PC-3 (cell line): ENCODE results near the gene CD1D. TPM values are rescaled to one million over a fixed set of nuclear protein-coding genes. Genes with fewer than 3 reads are reported as not detected.
A peak's percentile ranks its signal among the peaks of the same experiment; 100 is the strongest.

Source experiments
- ATAC-seq: fragments of 200-7000 bp; cut with Tn5 transposase; 2 replicates; pipeline ENCODE4 v1.9.1; 2020; ENCODE audit warnings: mild to moderate bottlenecking, moderate library complexity
- BruUV-seq: library from RNA; stranded (reverse); fragments of 400-500 nt; replicated peaks from 2 replicates; lab custom pipeline; 2021; lab: Mats Ljungman, UMichigan
- CTCF ChIA-PET: fragments of 300-600 bp; sonication (Branson Sonifier 250); formaldehyde crosslinking; loops from one replicate; lab custom pipeline; 2022; ENCODE audit warnings: antibody characterized with exemption; lab: Charles Lee
- POLR2A ChIA-PET: fragments of 300-600 bp; sonication (Branson Sonifier 250); formaldehyde crosslinking; loops from one replicate; lab custom pipeline; 2022; ENCODE audit warnings: antibody characterized with exemption; ENCODE audit not compliant: unreplicated experiment; lab: Charles Lee
- DNase-seq: peaks from one replicate; pipeline ENCODE4 v3.0.0-alpha.2; 2015
- H2AFZ ChIP-seq: fragments of 300-600 bp; sonication (generic); 2 replicates; pipeline ENCODE4 v1.6.0; 2016; ENCODE audit warnings: antibody characterized with exemption, low read length
- H3F3A ChIP-seq: fragments of 300-600 bp; sonication (generic); one replicate; pipeline ENCODE4 v1.6.0; 2017; ENCODE audit warnings: antibody characterized with exemption, low read length, control low read depth, mild to moderate bottlenecking; ENCODE audit not compliant: unreplicated experiment
- H3K27ac ChIP-seq: fragments of 300-600 bp; sonication (generic); 2 replicates; pipeline ENCODE4 v1.5.1; 2016; ENCODE audit warnings: mild to moderate bottlenecking, low read length
- H3K27me3 ChIP-seq: fragments of 300-600 bp; sonication (generic); 2 replicates; pipeline ENCODE4 v1.6.1; 2016; ENCODE audit warnings: low read length, mixed read lengths
- H3K36me3 ChIP-seq: fragments of 300-600 bp; sonication (generic); 2 replicates; pipeline ENCODE4 v1.6.1; 2016; ENCODE audit warnings: low read depth, mixed run types, low read length, mixed read lengths
- H3K4me1 ChIP-seq: fragments of 300-600 bp; sonication (generic); 2 replicates; pipeline ENCODE4 v1.5.1; 2016; ENCODE audit warnings: low read length; ENCODE audit not compliant: insufficient read depth
- H3K4me2 ChIP-seq: fragments of 300-600 bp; sonication (generic); 2 replicates; pipeline ENCODE4 v1.6.0; 2016; ENCODE audit warnings: low read length
- H3K4me3 ChIP-seq: fragments of 300-600 bp; sonication (generic); 2 replicates; pipeline ENCODE4 v1.5.1; 2016; ENCODE audit warnings: mild to moderate bottlenecking, low read length, mixed read lengths
- H3K79me2 ChIP-seq: fragments of 300-600 bp; sonication (generic); 2 replicates; pipeline ENCODE4 v1.6.1; 2017; ENCODE audit warnings: low read length, mixed read lengths
- H3K9ac ChIP-seq: fragments of 300-600 bp; sonication (generic); 2 replicates; pipeline ENCODE4 v1.6.0; 2016; ENCODE audit warnings: mild to moderate bottlenecking, low read length
- H3K9me2 ChIP-seq: fragments of 300-600 bp; sonication (generic); replicated peaks from 2 replicates; pipeline ENCODE4 v1.6.1; 2016; ENCODE audit warnings: mixed run types, low read length, mixed read lengths
- H3K9me3 ChIP-seq: fragments of 300-600 bp; sonication (generic); 2 replicates; pipeline ENCODE4 v1.6.1; 2016; ENCODE audit warnings: low read length, mixed read lengths
- H4K20me1 ChIP-seq: fragments of 300-600 bp; sonication (generic); 2 replicates; pipeline ENCODE4 v1.6.1; 2016; ENCODE audit warnings: low read length, mixed read lengths
- CTCF ChIP-seq: fragments of 300-600 bp; sonication (generic); conservative IDR thresholded peaks from 2 replicates; pipeline ENCODE4 v1.5.1; 2017; ENCODE audit warnings: antibody characterized with exemption, low read depth, mild to moderate bottlenecking, low read length
- EZH2 ChIP-seq: fragments of 300-600 bp; sonication (generic); IDR thresholded peaks from one replicate; pipeline ENCODE4 v1.6.1; 2017; ENCODE audit warnings: antibody characterized with exemption, mild to moderate bottlenecking, low read length; ENCODE audit not compliant: unreplicated experiment
- EZH2phosphoT487 ChIP-seq: fragments of 300-600 bp; sonication (generic); IDR thresholded peaks from 2 replicates; pipeline ENCODE4 v1.6.1; 2018; ENCODE audit warnings: mild to moderate bottlenecking, antibody characterized with exemption, low read length, borderline replicate concordance
- intact Hi-C: fragments of 100-400 bp; cut with micrococcal nuclease; formaldehyde crosslinking; loops from 2 replicates; pipeline ENCODE4 v1.9.0; 2023
- total RNA-seq: library from RNA; depleted of rRNA; stranded (reverse); fragments of >200 nt; gene quantifications from 2 replicates; pipeline ENCODE4 v1.2.3, GENCODE V29; 2014

The CD1D gene
- total RNA-seq, 1 experiment from 2014 or later = not detected

GRCh38 chr1:158140764-158141192 is 39.9 kb upstream of the CD1D start:
- CTCF ChIA-PET = no interaction called here
- Histone ChIP-seq H3K9me3 (no peaks in the 10 kb centered on the region), H3K4me3 (no peak overlapping the region), H3K9ac (no peak overlapping the region), H2AFZ (no peak overlapping the region), H3F3A (no peaks in the 10 kb centered on the region), H3K4me1 (no peaks in the 10 kb centered on the region), H3K9me2 (no peaks in the 10 kb centered on the region), H3K79me2 (no peaks in the 10 kb centered on the region), H3K27me3 (peaks cover 24% of the 10 kb centered on the region), H3K4me2 (no peak overlapping the region), H3K36me3 (no peaks in the 10 kb centered on the region), H3K27ac (no peak overlapping the region), H4K20me1 (no peaks in the 10 kb centered on the region)
- no peak for TF ChIP-seq EZH2phosphoT487
- TF ChIP-seq CTCF = no peak
- TF ChIP-seq EZH2 = no peak
- POLR2A ChIA-PET = no interaction called here
- ATAC-seq (no peak), DNase-seq (no peak)
- intact Hi-C loops = no loop called here
- BruUV-seq = no TSS peak

GRCh38 chr1:158145173-158145719 is 35.4 kb upstream of the CD1D start:
- CTCF ChIA-PET = no interaction called here
- peak; percentile 74 for DNase-seq

More at GRCh38 chr1:158145173-158145719, 35.4 kb upstream of the CD1D start:
- BruUV-seq = no TSS peak
- Histone ChIP-seq H3K9me2 (no peaks in the 10 kb centered on the region), H3K4me2 (no peak overlapping the region), H3K36me3 (no peaks in the 10 kb centered on the region), H3K27ac (no peak overlapping the region), H2AFZ (no peak overlapping the region), H3K9ac (no peak overlapping the region), H3F3A (no peaks in the 10 kb centered on the region), H3K4me1 (no peaks in the 10 kb centered on the region), H3K79me2 (no peaks in the 10 kb centered on the region), H3K9me3 (no peaks in the 10 kb centered on the region), H3K27me3 (peaks cover 37% of the 10 kb centered on the region), H3K4me3 (no peak overlapping the region), H4K20me1 (no peaks in the 10 kb centered on the region)
- intact Hi-C loops = no loop called here
- TF ChIP-seq EZH2phosphoT487 = no peak
- no peak for TF ChIP-seq EZH2
- TF ChIP-seq CTCF = no peak
- ATAC-seq = no peak
- POLR2A ChIA-PET = no interaction called here
